Chondrocyte (in vitro differentiated cells): Measurements from ENCODE around the gene S100A7A. TPM values are rescaled to one million over a fixed set of nuclear protein-coding genes. Genes with fewer than 3 reads are reported as not detected.

Experiments
- DNase-seq: peaks from one replicate; pipeline ENCODE4 v3.0.0; 2021; ENCODE audit warnings: mixed read lengths, low spot score
- H3K27ac Mint-ChIP-seq: one replicate; pipeline ENCODE4 v1.8.0; 2021; ENCODE audit warnings: mild to moderate bottlenecking, moderate library complexity, mixed read lengths; ENCODE audit not compliant: unreplicated experiment
- H3K27me3 Mint-ChIP-seq: 2 replicates; pipeline ENCODE4 v1.8.0; 2021; ENCODE audit warnings: low read depth, mixed read lengths
- H3K36me3 Mint-ChIP-seq: 2 replicates; pipeline ENCODE4 v1.8.0; 2021; ENCODE audit warnings: low read depth, mixed read lengths
- H3K4me1 Mint-ChIP-seq: 2 replicates; pipeline ENCODE4 v1.8.0; 2021; ENCODE audit warnings: low read depth, mild to moderate bottlenecking, mixed read lengths
- H3K4me3 Mint-ChIP-seq: one replicate; pipeline ENCODE4 v1.8.0; 2021; ENCODE audit warnings: mild to moderate bottlenecking, moderate library complexity, mixed read lengths; ENCODE audit not compliant: unreplicated experiment
- H3K9me3 Mint-ChIP-seq: 2 replicates; pipeline ENCODE4 v1.8.0; 2021; ENCODE audit warnings: low read depth, mixed read lengths
- CTCF ChIP-seq: fragments of 200-600 bp; sonication (generic); IDR thresholded peaks from 2 replicates; pipeline ENCODE4 v1.5.0; 2021; ENCODE audit warnings: antibody characterized with exemption, mild to moderate bottlenecking, moderate library complexity
- total RNA-seq: library from RNA; stranded (reverse); gene quantifications from 3 replicates; pipeline ENCODE4 v1.2.1, GENCODE V29; 2021

Gene S100A7A
- total RNA-seq, 1 donor from 2014 or later = not detected

DNA sequence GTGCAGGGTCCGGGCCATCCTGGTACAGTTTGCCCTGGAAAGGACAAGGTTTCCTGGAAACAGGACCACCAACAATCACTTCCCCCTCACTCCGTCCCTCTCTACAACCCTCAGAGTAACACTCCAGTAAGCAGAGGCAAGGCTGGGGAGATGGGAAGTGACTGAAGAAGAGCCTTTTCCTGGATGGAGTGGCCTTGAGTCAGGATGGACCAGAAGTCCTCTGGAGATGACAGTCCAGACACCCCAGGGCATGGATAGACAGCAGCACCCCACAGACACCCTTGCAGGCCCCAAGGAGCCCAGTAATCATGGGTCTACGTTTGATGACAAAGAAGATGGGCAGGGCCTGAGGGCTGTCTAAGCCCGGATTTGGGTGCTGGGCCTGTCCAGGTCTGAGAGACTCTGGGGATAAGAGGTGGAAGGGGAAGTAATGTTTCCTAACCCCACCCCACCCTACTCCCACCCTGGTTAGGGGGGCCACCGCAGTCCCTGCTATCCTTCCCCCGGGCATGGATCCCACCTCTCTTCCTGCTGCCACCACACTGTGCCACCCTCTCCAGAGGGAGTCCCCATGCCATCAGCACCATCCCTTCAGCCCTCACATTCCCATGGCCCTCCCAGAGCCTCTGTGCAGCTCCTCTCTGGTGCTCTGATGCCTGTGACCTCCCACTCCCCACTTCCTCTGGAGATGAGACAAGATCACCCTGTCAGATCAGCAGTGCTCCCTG, 18.2 kb upstream of the S100A7A start:
- peaks cover 11% of the 10 kb centered on the region for H3K27me3 Mint-ChIP-seq

GRCh38 chr1:153399401-153400055, 16.8 kb upstream of the S100A7A start:
- TF ChIP-seq CTCF = no peak
- H3K27ac Mint-ChIP-seq = no peak overlapping the region
- H3K4me1 Mint-ChIP-seq = no peaks in the 10 kb centered on the region
- no peak for DNase-seq
- H3K36me3 Mint-ChIP-seq = no peaks in the 10 kb centered on the region
- no peaks in the 10 kb centered on the region for H3K9me3 Mint-ChIP-seq
- H3K27me3 Mint-ChIP-seq = peaks cover 9% of the 10 kb centered on the region
- H3K4me3 Mint-ChIP-seq = no peak overlapping the region

More for the DNA sequence above, 18.2 kb upstream of the S100A7A start:
- Mint-ChIP-seq H3K4me1 (no peaks in the 10 kb centered on the region), H3K4me3 (no peak overlapping the region), H3K27ac (no peak overlapping the region), H3K9me3 (no peaks in the 10 kb centered on the region), H3K36me3 (no peaks in the 10 kb centered on the region)
- TF ChIP-seq CTCF = no peak
- no peak for DNase-seq

DNA sequence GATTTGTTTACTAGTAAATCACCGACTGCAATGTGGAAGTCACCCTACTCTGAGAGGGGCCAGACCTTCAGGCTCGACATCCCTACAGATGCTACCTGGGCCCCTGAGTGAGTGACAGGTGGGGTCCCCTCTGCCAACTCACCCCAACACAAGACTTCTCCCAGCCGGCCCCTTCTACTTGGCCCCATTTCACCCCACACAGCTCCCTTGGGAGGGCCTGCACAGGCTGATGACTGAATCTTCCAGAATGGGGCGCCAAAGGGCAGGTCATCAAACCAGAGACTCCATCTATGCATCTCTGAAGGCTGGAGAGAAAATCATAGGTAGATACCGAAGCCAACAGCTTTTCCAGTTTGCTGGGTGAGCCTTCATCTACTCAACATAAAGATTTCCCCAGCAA, 16.1 kb upstream of the S100A7A start:
- H3K36me3 Mint-ChIP-seq = no peaks in the 10 kb centered on the region
- no peak overlapping the region for H3K27ac Mint-ChIP-seq
- H3K9me3 Mint-ChIP-seq = no peaks in the 10 kb centered on the region
- no peak for TF ChIP-seq CTCF
- DNase-seq = no peak
- no peaks in the 10 kb centered on the region for H3K4me1 Mint-ChIP-seq
- peaks cover 9% of the 10 kb centered on the region for H3K27me3 Mint-ChIP-seq
- no peak overlapping the region for H3K4me3 Mint-ChIP-seq

- no peak overlapping the region for H3K27ac Mint-ChIP-seq
- H3K4me1 Mint-ChIP-seq = no peaks in the 10 kb centered on the region
- peaks cover 9% of the 10 kb centered on the region for H3K27me3 Mint-ChIP-seq
- H3K9me3 Mint-ChIP-seq = no peaks in the 10 kb centered on the region
- no peak overlapping the region for H3K4me3 Mint-ChIP-seq
- no peaks in the 10 kb centered on the region for H3K36me3 Mint-ChIP-seq
- no peak for TF ChIP-seq CTCF
- no peak for DNase-seq
Observed at GRCh38 chr1:153401461-153401860, 14.9 kb upstream of the S100A7A start.

- DNase-seq = no peak
- no peak for TF ChIP-seq CTCF
- Mint-ChIP-seq H3K4me3 (no peak overlapping the region), H3K4me1 (no peaks in the 10 kb centered on the region), H3K36me3 (no peaks in the 10 kb centered on the region), H3K27ac (no peak overlapping the region), H3K27me3 (peaks cover 6% of the 10 kb centered on the region), H3K9me3 (no peaks in the 10 kb centered on the region)
Observed at GRCh38 chr1:153402226-153402625, 14.1 kb upstream of the S100A7A start.
